Measurements from ENCODE around the gene IGFBP5.

DNA sequence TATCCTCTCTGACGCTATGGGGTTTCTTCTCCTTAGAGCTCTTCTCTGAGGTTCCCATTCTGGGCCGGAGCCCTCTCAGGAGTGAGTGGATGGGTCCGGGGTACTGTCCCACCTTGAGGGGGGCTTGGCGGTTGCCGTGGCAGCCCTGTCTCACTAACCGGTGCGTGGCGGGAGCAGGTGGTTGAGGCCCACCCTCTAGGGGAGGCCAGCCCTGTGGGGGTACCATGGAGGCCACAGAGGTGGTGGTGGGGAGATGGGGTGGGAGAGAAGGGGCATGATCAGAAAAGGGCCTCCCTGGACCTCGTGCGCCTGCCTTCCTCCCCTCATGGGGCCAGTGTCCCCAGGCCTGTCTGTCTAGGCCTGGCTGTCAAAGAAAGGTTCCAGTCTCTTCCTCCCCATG is 22.3 kb downstream of the IGFBP5 start:
- TF ChIP-seq, protein P1, sequence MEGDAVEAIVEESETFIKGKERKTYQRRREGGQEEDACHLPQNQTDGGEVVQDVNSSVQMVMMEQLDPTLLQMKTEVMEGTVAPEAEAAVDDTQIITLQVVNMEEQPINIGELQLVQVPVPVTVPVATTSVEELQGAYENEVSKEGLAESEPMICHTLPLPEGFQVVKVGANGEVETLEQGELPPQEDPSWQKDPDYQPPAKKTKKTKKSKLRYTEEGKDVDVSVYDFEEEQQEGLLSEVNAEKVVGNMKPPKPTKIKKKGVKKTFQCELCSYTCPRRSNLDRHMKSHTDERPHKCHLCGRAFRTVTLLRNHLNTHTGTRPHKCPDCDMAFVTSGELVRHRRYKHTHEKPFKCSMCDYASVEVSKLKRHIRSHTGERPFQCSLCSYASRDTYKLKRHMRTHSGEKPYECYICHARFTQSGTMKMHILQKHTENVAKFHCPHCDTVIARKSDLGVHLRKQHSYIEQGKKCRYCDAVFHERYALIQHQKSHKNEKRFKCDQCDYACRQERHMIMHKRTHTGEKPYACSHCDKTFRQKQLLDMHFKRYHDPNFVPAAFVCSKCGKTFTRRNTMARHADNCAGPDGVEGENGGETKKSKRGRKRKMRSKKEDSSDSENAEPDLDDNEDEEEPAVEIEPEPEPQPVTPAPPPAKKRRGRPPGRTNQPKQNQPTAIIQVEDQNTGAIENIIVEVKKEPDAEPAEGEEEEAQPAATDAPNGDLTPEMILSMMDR (IDR thresholded peaks at IDR 0.05; ENCODE audit: insufficient read depth, low read length, poor library complexity, severe bottlenecking): no peak
- no peak for TF ChIP-seq EZH2phosphoT487 (conservative IDR thresholded peaks at IDR 0.05; ENCODE audit: low read length)
